Bone marrow (tissue), 2 donors: ENCODE data around the gene FMN2.

Experiments
- DNase-seq, 2 donors: peaks; one replicate each; lab custom pipeline; 2025; lab: John Stamatoyannopoulos, UW

Gene FMN2

DNA sequence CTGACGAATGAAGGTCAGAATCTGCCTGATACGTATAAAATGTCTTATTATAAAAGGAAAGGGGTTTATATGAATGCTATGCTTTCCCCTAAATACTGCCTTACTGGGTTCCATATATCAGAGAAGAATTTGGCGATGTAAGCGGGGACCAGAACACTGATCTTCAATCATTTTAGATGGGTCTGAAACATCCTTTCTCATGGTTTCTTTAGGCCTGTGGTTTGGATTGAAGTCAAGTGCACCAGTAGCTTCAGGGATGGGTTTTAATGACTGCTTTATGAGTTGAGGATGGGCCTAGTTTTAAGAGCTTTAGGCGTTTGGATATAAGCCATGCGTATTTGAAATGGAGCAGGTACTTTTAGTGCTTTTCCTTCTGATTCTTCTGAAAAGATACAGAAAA, 6.9 kb downstream of the FMN2 start:
- no peak for DNase-seq

DNA sequence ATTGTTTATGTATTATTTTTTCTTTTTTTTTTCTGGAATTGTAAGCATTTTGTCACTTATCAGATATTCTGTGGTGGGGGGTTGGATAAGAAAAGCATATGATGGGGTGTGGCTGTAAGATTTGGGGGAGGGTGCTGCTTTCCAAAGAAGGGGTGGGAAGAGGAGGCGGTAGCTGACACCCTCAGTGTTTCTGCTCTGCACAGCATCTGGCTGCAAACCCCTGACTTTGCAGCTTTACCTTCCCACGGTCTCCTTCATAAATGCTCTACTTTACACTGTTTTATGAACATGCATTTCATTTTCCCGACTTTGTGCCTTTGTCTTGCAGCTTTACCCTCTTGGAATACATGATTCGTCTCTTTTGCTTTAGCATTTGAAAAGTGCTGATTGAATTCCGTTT, 7.6 kb downstream of the FMN2 start:
- DNase-seq, result no peak

DNA sequence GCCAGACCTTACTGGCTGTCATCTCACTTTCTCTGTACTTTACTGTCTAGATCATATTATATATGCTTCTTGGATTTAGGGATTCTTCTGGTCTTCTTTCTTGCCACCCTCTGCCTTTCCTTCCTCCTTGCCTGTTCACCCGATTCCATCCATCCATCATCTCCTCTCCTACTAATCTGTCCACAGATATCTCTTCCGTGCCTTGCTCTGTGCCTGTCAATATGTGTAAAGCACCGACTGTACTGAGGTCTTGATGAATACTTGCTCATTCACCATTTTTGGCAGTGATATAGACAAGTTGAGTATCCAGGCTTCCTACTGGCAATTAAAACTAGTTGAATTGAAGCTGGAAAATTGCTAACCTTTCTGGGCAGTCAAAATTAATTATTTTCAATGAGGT, 8.1 kb downstream of the FMN2 start:
- no peak for DNase-seq

DNA sequence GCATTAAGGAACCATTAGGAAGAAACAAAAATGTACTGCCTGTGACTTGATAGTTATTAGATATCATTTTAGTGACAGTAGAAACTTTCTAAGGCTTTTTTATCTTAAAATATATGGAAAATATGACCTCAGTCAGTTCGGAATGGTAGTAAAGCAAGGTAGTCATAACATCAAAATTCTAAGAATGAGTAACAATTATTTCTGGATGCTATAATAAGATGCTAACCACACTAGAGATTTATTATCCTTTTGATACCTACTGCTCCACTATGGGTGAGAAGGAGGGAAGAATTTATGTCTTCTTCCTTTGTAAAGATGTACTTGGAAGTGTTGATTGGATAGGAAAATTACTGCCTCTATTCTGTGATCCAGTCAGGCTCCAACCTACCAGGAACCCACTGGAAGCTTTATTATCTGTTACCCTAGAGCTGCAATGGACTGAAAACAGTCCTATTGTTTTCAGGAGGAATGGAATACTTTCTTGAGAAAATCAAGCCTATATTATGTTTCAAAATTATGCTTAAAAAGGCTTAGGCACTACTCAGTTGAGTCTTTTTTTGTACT, 8.8 kb downstream of the FMN2 start:
- no peak for DNase-seq

DNA sequence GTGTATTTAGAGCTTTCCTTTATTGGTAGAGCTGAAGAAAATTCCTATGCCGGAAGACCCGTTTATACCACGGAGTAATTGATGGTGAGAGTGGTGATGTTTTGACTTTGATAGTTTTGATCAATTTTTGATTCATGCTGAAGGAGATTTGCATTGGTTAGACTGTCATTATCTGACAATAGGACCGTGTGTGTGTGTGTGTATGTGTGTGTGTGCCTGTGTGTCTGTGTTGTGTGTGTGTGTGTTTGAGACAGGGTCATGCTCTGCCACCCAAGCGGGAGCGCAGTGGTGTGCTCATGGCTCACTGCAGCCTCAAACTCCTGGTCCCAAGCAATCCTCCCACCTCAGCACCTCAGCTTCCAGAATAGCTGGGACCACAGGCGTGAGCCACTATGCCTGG, 9.6 kb downstream of the FMN2 start:
- no peak for DNase-seq

DNA sequence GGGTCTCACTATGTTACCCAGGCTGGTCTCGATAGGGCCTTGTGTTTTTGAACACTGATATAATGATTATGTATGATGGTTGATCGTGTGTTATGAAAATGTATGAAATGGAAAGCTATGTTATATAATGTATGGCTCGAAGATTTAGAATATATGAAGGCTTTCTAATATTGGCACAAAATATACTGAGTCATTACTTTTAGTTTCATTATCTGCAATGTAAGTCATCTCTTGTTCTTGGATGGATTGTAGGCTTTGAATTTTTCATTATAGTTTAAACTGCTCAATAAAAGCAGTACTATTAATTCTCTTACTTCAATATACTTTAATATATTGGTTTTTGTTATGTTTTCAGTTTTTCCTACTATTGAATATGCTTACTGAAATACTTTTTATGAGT, 10.1 kb downstream of the FMN2 start:
- DNase-seq, result no peak

DNA sequence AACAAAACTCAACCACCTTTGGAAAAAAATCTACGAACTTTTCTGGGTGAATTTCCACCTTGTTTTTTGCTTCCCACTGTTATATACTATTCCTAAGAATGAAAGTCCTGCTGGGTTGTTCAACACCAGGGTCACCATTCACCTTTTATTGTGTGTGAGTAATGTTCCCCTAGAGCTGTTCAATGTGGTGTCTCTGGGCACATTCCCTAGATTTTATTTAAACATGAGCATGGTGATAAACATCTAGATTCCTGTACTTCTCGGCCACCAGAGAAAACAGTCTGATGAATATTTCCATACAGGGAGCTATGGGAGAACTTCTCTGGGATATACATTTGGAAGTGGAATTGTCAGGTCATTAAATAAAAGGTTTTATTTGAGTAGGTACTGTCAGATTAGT, 13.0 kb downstream of the FMN2 start:
- DNase-seq, result no peak

DNA sequence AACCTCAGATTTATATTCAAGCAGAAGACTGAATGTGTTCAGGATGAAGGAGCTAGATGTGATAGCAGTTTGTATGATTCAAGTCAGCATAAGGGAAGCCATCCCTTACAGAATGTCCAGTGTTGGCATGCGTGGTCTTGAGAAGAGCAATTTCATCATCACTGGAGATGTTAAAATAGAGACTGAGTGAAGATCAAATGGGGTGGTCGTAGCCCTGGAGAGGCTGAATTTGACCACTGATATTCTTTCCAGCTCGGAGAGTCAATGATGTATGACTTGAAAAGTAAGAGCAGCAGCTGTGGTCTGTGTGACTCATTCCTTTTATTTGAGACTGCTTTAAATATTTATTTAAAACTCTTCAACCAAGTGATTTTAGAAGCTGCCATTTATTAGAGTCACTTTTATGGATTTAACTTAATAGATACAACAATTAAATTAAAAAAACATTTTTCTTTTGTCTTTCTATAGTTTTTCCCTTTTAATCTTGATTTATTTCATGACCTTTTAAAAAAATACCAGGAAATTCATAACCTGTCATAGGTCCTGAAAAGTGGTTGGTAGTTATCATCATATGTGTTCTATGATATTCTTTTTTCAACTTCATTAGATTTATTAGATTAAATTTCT, 15.5 kb downstream of the FMN2 start:
- no peak for DNase-seq

DNA sequence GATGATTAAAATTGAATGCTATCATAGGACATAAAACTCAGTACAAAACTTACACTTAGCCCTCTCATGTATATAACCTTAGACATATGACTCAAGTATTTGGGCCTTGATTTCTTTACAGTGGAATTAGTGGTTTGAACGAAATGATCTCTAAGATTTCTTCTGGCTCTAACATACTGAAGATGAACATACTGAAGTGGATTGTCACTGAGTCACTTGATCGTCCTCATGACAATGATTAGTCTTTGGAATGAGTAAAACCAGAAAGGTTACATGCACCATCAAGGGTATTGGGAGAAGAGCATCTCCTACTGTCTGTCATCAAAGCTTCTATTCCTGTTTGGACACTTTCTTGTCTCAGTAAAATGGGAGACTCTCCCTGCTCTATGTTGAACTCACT, 17.4 kb downstream of the FMN2 start:
- DNase-seq, result no peak

DNA sequence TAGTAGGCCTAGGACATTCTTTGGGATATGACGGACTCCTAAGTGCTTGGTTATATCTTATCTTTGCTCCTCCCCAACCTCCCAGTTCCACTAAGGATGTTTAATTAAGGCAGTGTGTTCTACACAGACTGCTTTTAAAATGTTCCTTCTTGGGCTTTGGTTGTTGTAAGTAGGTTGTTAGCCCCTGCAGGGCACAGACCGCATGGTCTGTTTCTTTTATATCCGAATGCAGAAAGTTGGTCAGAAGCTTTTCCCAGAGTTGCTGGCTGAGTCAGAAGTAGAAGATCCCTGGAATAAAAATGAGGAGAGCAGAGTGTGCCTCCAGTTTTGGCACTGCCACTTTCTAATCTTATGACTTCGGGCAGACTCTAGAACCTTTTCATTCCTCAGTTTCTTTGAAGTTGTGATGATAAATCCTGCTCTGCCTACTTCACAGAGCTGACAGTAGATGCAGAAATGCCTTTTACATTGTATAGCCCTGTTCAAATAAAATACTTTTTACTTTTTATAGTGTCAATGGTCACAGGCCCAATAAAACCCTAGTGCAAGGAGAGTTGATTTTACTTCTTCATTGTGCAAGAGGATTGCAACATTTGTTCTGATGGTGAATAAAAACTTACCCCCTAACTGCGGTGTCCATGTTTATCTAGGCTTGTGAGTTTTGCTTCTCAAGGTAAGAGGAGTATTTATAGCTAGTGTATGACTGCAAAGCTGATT, 18.4 kb downstream of the FMN2 start:
- no peak for DNase-seq

DNA sequence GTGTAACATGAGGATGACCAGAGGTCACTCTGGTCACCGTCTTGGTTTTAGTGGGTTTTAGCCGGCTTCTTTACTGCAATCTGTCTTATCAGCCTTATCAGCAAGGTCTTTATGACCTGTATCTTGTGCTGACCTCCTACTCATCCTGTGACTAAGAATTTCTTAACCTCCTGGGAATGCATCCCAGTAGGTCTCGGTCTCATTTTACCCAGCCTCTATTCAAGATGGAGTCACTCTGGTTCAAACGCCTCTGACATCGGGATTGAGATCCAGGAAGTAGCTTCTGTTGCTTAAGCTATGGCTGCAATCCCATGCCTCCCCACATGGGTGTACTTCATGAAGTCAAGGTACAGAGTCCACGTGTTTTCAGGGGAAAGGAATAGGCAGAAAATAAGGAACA, 19.9 kb downstream of the FMN2 start:
- no peak for DNase-seq

DNA sequence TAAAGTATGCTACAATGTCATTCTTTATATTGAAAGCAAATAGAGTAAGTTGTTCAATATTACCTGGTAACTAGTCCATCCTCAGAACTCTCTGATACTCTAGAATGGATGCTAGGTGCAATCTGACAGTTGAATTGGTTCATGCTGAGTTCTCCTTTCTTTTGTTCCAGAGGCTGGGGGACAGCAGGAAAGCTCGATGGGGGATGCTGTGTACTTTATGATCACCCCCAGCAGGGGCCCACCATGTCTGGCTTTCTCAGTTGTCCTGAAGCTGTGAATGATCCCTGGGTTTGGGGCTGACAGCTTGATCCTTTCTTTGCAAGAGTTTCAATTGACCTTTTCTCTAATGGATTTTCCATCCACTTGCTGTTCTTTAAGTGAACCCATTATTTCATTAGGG, 22.5 kb downstream of the FMN2 start:
- DNase-seq, result no peak

DNA sequence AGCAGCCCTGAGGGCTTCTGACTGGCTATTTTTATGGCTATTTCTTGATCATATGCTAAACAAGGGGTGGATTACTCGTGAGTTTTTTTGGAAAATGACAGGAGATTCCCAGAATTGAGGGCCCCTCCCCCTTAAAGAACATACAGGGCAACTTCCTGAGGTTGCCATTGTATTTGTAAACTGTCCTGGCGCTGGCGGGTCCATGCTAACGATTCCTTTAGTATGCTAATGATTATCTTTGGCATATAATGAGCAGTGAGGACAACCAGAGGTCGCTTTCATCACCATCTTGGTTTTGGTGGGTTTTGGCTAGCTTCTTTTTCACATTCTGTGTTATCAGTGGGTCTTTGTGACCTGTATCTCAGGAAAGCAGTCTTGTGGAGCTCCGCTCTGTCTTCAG, 24.1 kb downstream of the FMN2 start:
- no peak for DNase-seq

DNA sequence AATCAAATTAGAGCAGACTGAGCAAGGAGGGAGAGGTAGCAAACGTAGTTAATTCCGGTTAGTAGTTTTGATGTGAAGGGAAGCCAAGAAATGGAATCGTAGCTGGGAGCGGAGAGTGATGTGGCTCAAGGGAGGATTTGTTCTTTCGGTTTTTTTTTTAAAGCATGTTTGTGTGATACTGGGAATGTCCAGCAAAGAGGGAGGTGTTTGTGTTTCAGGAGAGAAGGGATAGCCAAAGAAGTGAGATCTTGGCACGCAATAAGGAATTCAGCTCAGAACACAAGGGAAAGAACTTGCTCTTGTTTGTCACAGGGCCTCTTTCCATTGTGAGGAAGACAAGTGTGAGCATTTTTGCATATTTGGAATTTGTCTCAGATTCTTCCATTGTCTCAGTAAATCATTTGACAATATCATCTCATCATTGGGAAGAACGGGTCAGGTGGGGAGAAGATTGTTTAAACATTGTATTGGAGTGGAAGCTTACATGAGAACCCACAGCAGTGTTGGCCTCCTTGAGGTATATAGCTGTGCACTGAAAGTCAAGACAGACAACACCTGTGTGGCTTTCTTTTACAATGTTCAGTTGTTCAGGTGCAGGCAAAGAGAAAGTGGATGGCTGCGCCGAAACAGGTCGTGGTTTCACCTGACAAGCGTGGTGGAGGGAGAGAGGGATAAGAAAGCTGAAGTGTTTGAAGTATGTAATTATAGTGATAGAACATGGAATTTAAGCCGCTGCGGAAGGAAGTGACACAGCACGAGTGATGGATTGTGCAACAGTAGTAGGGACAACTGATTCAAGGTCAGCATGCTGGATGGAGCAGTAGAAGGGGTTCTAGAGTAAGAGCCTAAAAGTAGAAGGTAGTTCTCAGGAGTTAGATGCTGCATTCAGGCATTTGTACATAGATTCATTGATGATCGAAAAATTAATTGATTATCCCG, 25.4 kb downstream of the FMN2 start:
- DNase-seq, result no peak

DNA sequence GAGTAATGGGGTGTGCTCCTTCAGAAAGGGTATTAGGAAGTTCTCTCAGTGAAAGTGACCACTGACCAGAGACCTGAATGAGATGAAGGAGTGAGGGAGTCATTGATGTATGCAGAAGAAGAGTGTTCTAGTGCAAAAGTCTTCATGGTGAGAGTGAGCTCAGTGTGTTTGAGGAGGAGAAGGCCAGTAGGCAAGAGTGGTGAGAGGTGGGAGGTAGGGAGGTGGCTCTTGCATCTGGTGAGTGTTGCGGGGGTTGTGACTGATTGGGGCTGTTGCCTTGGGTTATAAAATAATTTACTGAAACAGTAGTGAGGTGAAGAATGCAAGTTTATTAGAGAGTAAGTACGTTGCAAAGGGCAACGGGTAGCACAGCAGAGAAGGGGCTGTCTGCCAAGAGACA, 26.2 kb downstream of the FMN2 start:
- no peak for DNase-seq

DNA sequence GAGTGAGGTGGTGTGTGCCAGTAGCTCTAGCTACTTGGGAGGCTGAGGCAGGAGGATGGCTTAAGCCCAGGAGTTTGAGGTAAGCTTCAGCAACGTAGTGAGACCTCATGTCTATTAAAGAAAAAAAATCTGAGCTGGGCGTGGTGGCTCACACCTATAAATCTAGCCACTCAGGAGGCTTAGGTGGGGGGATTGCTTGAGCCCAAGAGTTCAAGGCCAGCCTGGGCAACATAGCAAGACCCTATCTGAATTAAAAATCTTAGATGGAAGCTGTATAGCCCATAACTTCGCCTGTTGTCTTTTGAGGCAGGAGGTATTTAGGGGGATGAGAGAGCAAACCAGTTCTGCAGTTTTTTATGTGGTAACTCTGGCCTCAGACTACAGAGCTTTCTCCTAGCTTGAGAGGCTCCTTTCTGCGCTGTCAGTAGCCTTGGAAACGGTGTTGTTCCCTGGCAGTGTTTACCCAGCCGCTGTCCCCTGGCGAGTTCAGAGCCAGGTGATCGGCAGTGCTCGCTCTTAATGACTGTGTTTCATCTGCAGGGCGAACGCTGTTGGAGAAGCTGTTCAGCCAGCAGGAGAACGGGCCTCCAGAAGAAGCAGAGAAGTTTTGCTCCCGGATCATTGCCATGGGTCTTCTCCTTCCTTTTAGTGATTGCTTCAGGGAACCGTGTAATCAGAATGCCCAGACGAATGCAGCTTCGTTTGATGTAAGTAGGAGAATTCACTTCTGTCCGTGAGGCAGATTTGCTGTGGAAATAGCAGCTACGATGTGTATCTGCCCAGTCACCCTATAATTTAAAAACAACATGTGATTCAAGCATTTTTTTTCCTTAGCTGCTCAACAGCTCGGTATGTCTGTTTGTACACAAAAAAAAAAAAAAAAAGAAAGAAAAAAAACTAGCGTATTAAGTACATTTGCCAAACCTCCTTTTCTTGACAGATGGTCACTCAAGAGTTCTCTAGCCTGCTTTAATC, 31.2 kb downstream of the FMN2 start:
- DNase-seq, result no peak

DNA sequence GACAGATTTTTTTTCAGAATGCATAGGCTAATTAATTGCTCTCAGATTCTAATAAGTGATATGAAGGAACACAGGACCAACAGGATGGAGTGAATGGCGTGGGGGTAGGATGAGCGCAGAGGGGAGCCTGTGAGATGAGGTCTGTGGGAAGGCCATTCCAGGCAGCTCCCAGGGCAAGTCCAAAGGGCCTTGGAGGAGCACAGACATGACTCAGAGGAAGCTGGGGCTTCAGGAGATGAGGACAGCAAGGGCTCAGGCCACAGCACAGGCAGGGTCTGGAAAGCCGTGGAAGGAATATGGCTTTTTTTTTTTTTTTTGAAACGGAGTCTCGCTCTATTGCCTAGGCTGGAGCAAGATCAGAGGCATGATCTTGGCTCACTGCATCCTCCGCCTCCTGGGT, 35.1 kb downstream of the FMN2 start:
- DNase-seq, result no peak

DNA sequence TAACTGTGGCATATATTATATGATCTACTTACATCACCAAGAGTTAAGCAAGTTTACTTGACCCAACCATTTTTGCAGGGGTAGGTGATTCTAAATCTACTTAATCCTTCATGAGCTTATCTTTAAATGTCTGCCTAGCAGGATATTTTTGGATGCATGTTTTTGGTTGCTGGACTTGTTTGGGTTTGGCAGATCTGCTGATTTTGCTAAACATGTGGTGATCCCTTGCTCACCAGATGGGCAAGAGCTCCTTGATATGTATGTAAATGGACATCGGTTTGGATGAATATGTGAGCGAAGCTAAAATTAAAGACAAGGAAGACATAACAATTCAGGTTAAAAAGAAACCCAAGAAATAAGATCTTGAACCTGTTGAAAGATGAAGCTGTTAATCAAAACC, 36.7 kb downstream of the FMN2 start:
- DNase-seq, result no peak

DNA sequence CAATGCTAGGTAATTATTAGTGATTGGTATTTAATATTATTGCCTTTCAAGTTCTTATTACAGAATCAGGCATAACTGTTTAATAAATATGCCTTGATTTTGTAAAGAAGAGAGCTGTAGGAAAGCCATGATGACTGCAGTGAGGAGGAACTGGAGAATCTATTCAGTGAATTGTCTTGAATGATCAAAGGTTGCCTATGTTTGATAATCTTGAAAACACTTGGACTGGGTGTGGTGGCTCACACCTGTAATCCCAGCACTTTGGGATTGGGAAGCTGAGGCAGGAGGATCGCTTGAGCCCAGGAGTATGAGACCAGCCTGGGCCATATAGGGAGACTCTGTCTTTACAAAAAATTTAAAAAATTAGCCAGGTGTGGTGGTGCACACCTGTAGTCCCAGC, 42.4 kb downstream of the FMN2 start:
- no peak for DNase-seq

DNA sequence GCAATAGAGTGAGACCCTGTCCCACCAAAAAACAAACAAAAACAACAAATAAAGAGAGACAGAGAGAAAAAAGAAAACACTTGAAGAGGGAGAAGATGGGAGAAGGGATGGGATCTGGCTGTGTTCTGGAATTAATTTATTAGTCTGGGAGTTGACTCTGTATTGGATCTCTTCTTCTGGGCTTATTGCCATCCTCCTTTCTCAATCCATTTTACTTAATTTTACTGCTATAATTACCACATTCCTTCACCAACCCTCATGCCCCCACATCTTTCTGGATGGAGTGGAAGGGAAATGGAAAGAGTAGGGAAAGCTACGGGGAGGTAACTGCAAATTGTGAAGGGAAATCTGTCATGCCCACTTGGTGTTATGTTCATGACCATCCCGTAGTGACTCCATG, 42.9 kb downstream of the FMN2 start:
- DNase-seq, result no peak

DNA sequence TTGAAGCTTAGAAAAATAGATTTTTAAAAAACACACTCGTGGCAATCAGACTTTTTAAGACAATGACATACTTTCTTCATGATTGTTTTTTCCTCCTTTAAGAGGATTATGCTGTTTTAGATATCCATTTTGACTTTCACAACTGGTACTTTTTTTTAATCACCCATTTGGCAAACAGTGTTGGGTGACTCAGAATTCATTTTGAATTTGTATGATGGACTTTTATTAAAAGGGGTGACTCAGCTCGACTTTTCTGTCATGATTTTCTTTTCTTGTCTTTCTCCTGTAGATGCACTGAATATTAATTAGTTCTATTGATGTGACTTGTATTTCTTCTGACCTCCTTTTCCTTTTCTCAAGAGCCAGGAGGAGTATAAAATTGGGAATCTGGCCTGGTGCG, 44.7 kb downstream of the FMN2 start:
- no peak for DNase-seq

DNA sequence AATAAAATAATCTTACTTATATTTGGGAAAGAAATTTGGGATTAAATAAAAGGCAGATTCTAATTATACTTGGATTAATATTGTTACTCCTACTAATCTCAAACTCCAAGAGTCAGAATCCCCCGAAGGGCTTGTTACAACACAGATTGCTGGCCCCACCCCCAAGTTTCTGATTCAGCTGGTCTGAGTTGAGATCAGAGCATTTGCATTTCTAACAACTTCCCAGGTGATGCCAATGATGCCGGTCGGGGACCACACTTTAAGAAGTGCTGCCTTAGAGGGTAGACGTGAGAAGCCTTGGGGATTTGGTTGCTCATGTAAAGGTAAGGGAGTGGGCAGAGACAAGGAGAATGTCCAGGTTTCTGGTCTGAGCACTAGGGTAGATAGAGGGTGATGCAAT, 47.2 kb downstream of the FMN2 start:
- DNase-seq, result no peak
